Measurements from ENCODE around the gene DHX35.

DNA sequence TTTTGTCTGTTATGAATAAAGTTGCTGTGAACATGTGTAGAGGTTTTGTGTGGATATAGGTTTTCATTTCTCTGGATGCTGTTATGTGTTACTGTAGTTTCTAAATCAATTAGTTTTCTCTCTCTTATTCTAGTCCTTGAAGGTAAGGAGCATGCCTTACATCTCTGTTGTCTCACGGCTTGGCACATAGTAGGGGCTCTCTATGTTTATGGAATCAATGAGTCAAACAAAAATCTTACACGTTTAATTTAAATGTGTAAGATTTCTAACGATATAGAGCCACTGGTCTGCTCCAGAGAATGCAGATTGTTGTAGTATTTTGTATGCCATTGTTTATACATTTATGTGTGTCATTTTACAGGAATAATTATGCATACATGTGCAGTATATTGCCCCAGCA is 15.3 kb upstream of the DHX35 start:
- TF ChIP-seq, protein P1, sequence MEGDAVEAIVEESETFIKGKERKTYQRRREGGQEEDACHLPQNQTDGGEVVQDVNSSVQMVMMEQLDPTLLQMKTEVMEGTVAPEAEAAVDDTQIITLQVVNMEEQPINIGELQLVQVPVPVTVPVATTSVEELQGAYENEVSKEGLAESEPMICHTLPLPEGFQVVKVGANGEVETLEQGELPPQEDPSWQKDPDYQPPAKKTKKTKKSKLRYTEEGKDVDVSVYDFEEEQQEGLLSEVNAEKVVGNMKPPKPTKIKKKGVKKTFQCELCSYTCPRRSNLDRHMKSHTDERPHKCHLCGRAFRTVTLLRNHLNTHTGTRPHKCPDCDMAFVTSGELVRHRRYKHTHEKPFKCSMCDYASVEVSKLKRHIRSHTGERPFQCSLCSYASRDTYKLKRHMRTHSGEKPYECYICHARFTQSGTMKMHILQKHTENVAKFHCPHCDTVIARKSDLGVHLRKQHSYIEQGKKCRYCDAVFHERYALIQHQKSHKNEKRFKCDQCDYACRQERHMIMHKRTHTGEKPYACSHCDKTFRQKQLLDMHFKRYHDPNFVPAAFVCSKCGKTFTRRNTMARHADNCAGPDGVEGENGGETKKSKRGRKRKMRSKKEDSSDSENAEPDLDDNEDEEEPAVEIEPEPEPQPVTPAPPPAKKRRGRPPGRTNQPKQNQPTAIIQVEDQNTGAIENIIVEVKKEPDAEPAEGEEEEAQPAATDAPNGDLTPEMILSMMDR (IDR thresholded peaks at IDR 0.05), result no peak
- no peak for TF ChIP-seq POLR2A (IDR thresholded peaks at IDR 0.05)
